ENCODE results near the gene NR2C2.
"Not testable (repeated sequence)": the region's sequence is repeated elsewhere in the genome, so short reads cannot be mapped to it uniquely, and the experiment has no call there.

DNA sequence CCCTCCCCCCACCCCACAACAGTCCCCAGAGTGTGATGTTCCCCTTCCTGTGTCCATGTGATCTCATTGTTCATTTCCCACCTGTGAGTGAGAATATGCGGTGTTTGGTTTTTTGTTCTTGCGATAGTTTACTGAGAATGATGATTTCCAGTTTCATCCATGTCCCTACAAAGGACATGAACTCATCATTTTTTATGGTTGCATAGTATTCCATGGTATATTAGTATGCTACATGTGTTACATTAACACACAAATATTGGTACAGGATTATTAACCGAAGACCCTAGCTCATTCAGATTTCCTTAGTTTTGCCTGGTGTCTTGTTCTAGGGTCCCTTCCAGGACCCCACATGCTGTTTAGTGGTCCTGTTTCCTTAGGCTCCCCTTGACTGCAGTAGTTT is 43.9 kb upstream of the NR2C2 start:
- TF ChIP-seq, protein P1, sequence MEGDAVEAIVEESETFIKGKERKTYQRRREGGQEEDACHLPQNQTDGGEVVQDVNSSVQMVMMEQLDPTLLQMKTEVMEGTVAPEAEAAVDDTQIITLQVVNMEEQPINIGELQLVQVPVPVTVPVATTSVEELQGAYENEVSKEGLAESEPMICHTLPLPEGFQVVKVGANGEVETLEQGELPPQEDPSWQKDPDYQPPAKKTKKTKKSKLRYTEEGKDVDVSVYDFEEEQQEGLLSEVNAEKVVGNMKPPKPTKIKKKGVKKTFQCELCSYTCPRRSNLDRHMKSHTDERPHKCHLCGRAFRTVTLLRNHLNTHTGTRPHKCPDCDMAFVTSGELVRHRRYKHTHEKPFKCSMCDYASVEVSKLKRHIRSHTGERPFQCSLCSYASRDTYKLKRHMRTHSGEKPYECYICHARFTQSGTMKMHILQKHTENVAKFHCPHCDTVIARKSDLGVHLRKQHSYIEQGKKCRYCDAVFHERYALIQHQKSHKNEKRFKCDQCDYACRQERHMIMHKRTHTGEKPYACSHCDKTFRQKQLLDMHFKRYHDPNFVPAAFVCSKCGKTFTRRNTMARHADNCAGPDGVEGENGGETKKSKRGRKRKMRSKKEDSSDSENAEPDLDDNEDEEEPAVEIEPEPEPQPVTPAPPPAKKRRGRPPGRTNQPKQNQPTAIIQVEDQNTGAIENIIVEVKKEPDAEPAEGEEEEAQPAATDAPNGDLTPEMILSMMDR (IDR thresholded peaks at IDR 0.05), result not testable (repeated sequence)
- not testable (repeated sequence) for TF ChIP-seq ZFX (IDR thresholded peaks at IDR 0.05; ENCODE audit: borderline replicate concordance)
